Measurements from ENCODE around the gene ITPR2.

DNA sequence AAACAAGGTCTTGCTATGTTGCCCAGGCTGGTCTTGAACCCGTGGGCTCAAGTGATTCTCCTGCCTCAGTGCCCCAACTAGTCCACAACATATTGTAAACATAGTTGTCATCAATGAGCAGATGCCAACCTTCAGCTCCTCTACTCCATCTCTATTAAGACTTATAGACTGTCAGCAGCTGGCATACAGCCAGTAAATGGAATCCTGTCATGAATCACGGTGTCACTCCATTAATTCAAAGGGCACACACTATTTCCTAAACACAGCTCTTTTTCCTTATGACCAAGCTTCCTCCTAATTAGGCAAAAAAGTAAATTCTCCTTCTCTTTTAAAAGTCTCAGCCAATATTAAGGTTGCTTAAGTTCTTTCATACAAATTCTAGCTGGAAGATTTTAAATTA lies 111.2 kb downstream of the ITPR2 start:
- TF ChIP-seq, protein P1, sequence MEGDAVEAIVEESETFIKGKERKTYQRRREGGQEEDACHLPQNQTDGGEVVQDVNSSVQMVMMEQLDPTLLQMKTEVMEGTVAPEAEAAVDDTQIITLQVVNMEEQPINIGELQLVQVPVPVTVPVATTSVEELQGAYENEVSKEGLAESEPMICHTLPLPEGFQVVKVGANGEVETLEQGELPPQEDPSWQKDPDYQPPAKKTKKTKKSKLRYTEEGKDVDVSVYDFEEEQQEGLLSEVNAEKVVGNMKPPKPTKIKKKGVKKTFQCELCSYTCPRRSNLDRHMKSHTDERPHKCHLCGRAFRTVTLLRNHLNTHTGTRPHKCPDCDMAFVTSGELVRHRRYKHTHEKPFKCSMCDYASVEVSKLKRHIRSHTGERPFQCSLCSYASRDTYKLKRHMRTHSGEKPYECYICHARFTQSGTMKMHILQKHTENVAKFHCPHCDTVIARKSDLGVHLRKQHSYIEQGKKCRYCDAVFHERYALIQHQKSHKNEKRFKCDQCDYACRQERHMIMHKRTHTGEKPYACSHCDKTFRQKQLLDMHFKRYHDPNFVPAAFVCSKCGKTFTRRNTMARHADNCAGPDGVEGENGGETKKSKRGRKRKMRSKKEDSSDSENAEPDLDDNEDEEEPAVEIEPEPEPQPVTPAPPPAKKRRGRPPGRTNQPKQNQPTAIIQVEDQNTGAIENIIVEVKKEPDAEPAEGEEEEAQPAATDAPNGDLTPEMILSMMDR (IDR thresholded peaks at IDR 0.05; ENCODE audit: low read depth, low read length, missing input control), result no peak
- TF ChIP-seq, protein P2, sequence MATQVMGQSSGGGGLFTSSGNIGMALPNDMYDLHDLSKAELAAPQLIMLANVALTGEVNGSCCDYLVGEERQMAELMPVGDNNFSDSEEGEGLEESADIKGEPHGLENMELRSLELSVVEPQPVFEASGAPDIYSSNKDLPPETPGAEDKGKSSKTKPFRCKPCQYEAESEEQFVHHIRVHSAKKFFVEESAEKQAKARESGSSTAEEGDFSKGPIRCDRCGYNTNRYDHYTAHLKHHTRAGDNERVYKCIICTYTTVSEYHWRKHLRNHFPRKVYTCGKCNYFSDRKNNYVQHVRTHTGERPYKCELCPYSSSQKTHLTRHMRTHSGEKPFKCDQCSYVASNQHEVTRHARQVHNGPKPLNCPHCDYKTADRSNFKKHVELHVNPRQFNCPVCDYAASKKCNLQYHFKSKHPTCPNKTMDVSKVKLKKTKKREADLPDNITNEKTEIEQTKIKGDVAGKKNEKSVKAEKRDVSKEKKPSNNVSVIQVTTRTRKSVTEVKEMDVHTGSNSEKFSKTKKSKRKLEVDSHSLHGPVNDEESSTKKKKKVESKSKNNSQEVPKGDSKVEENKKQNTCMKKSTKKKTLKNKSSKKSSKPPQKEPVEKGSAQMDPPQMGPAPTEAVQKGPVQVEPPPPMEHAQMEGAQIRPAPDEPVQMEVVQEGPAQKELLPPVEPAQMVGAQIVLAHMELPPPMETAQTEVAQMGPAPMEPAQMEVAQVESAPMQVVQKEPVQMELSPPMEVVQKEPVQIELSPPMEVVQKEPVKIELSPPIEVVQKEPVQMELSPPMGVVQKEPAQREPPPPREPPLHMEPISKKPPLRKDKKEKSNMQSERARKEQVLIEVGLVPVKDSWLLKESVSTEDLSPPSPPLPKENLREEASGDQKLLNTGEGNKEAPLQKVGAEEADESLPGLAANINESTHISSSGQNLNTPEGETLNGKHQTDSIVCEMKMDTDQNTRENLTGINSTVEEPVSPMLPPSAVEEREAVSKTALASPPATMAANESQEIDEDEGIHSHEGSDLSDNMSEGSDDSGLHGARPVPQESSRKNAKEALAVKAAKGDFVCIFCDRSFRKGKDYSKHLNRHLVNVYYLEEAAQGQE (IDR thresholded peaks at IDR 0.05), result no peak
- TF ChIP-seq, protein P3, sequence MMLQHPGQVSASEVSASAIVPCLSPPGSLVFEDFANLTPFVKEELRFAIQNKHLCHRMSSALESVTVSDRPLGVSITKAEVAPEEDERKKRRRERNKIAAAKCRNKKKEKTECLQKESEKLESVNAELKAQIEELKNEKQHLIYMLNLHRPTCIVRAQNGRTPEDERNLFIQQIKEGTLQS (IDR thresholded peaks at IDR 0.05), result no peak
- TF ChIP-seq YY1 (IDR thresholded peaks at IDR 0.05) (no peak), GABPA (IDR thresholded peaks at IDR 0.05 in 1 of 2, conservative IDR thresholded peaks at IDR 0.05 in 1 of 2) (no peak), RAD21 (IDR thresholded peaks at IDR 0.05) (no peak), RXRA (IDR thresholded peaks at IDR 0.05) (no peak), TAF1 (conservative IDR thresholded peaks at IDR 0.05) (no peak), SP1 (IDR thresholded peaks at IDR 0.05) (no peak), FOXA1 (IDR thresholded peaks at IDR 0.05) (no peak), JUND (IDR thresholded peaks at IDR 0.05) (no peak)
- TF ChIP-seq, protein P4, sequence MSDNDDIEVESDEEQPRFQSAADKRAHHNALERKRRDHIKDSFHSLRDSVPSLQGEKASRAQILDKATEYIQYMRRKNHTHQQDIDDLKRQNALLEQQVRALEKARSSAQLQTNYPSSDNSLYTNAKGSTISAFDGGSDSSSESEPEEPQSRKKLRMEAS (IDR thresholded peaks at IDR 0.05), result no peak
- TF ChIP-seq, protein P5, sequence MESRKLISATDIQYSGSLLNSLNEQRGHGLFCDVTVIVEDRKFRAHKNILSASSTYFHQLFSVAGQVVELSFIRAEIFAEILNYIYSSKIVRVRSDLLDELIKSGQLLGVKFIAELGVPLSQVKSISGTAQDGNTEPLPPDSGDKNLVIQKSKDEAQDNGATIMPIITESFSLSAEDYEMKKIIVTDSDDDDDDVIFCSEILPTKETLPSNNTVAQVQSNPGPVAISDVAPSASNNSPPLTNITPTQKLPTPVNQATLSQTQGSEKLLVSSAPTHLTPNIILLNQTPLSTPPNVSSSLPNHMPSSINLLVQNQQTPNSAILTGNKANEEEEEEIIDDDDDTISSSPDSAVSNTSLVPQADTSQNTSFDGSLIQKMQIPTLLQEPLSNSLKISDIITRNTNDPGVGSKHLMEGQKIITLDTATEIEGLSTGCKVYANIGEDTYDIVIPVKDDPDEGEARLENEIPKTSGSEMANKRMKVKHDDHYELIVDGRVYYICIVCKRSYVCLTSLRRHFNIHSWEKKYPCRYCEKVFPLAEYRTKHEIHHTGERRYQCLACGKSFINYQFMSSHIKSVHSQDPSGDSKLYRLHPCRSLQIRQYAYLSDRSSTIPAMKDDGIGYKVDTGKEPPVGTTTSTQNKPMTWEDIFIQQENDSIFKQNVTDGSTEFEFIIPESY (IDR thresholded peaks at IDR 0.05), result no peak
